Spleen (tissue), 7 donors: ENCODE data around the gene SMG5.

Experiments
- CTCF ChIP-seq, 11 experiments: fragments of 200-600 bp in 7 of 11; fragments of 450-650 bp in 4 of 11; sonication (generic) in 4 of 11; IDR thresholded peaks in 8 of 11; conservative IDR thresholded peaks in 3 of 11; 1 replicate in 7 of 11; 2 replicates in 4 of 11; pipeline versions ENCODE4 v1.4.0 to v1.8.0; 2016 to 2021; ENCODE audit warnings: antibody characterized with exemption in 11 of 11, inconsistent platforms in 4 of 11, mild to moderate bottlenecking in 1 of 11
- POLR2A ChIP-seq, 3 donors: fragments of 450-650 bp; IDR thresholded peaks; one replicate each; pipeline ENCODE4 v1.5.1; 2017; ENCODE audit warnings: antibody characterized with exemption in 3 of 3, mild to moderate bottlenecking in 1 of 3
- POLR2AphosphoS5 ChIP-seq, 3 donors: sonication (generic); formaldehyde crosslinking; IDR thresholded peaks; one replicate each; pipeline ENCODE4 v1.5.1; 2017; ENCODE audit warnings: antibody characterized with exemption in 3 of 3
- donor health status: DM: no; HTN: no; CAD: no; lungs with moderate emphysema.
- donor health status: DM: no; HTN: no; CAD: no.
- donor health status: DM: no; HTN: no; CAD: no.

DNA sequence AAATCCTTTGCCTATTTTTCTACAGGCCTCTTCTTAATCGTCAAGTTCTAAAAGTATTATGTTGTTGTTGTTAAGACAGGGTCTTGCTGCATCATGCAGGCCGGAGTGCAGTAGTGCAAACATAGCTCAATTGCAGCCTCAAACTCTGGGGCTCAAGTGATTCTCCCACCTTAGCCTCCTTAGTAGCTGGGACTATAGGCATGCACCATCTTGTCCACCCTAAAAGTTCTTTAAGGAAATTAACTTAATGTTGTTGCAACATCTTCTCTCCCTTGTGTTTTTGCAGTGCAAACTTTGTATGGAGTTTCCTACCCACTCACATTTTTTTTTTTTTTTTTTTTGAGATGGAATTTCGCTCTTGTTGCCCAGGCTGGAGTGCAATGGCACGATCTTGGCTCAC is 20.6 kb upstream of the SMG5 start:
- TF ChIP-seq CTCF (IDR thresholded peaks at IDR 0.05 in 8 of 11, conservative IDR thresholded peaks at IDR 0.05 in 3 of 11) (no peak), POLR2AphosphoS5 (IDR thresholded peaks at IDR 0.05) (no peak), POLR2A (IDR thresholded peaks at IDR 0.05) (no peak)
